Measurements from ENCODE around the gene KDM6B.
A peak's percentile ranks its signal among the peaks of the same experiment; 100 is the strongest.

Gene KDM6B

DNA sequence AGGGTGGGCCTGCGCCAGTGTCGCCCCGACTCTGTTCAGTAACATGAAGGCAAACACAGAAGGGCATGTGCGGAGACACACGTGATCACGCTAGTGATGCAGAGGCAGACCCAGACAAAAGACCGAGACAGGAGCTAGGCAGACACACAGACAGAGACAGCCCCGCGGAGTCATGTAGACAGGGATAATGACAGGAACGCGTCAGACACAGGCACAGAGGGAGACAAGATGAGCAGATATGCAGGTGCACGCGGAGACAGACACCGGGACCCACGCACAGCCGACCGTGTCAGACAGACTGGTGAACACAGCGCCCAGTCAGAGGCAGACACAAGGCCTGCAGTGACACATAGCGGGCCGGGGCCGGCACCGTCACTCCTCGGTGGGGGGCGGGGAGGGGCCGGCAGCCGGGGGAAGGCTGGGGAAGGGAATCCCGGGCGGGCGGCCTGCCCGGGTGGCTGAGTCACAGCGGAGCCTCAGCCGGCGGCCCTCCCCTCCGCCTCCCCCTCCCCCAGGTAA, 7.4 kb downstream of the KDM6B start:
- peak; percentile 65 to 97 (median 86) for DNase-seq

DNA sequence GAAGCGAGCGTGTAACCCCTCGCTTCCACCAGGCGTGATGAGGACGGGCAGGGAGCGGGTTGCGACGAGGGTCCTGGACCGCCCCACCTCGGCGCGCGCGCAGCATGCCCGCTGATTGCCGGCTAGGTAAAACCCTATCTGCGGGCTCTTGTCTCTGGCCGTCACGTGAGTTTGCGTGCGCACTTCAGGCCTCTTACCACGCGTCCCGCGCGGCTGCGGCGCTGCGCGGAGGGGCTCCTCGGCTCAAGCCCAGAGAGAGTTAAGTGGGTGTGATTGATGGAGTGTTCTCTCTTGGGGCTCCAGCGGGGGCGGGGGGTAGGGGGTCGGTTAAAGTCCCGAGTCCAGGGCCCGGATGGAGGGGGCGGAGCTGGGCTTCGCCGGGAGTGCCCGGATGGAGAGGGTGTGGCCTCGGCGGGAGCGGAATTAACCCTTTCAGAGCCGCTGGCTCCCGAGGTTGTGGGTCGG, 7.9 kb downstream of the KDM6B start:
- DNase-seq = peak; percentile 69 to 81 (median 78)

DNA sequence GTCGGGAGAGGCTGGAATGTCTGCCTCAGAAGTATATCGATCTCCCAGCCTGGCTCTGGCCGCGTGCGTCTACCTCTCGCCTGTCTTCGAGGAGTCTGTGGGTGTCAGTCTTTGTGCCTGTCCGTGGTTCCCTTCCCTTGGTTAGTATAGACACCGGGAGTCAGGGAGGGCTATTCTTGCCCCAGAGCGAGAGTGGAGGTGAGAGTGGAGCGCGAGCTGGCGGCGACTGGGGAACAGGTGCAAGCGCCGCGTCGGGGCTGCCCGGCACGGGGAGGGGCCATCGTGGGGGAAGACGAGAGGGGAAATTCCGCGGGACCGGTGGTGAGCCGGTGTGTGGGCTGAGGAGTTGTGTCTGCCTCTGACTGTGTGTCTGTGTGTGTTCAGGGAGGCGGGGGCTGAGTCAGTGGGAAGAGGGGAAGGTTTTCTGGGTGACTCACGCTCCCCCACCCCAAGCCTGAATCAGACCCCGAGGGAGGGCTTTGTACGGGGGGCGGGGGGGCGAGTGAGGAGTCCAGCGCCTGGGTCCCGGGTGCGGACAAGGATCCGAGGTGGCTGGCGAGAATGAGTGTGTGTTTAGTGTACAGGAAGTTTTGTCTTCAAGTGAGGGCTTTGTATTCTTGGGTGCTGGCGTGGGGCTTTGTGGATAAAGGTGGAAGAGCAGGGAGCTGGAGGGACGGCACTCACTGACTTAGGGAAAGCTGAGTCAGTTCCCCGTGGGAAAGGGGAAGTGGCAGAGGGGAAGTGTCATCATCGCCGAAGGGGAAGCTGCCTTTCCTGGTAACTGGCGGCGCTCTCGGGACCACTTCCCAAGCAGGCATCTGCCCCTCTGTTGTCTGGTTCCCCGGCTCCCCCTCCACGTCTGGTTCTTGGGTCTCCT, 8.6 kb downstream of the KDM6B start:
- peak; percentile 84 to 99 (median 96) for DNase-seq

DNA sequence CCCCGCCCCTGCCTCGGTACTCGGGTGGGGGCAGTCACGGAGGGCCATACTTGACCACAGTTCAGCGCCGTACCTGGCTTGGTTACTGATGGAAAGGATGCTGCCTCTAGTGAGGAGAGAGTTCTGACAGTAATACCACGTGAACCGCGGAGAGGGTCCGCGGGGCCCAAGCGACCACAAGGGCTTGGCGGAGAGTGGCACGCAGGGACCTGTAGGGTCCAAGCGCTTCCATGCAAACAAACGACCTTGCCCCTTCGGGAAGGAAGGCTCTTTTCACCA, 9.2 kb downstream of the KDM6B start:
- no peak for DNase-seq

DNA sequence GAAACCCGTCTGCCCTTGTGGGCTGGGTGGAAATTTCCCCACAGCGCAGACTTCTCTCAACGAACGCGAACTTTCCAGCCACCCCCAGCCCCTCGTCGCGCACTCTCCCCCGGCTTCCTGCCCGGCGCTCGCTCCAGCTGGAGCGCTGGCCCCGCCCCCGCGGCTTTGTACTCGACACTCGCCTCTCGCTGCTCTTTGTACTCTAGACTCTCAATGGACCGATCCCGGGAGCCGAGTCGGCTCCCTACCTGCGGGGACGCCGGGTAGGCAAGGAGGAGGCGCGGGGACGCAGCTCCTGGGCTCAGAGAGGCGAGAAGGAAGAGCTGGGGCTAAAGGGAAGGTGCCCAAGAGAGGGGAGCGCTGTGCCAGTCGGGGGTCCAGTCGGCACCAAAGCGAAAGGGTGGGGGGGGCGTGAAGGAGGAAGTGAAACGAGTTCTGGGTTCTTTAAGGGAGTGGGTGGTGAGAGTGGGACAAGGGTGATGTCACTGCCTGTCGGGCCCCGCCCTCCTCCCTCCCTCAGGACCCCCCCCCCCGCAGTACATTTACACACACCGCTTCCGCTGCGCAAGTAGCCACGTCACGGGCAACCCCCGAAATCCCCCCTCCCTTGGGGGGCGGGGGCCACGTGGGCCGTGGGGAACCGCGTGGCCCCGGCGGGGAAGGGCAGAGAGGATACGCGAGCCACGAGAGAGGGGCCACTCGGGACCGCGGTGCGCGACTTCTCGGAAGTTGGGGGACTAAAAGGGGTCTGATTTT, 9.7 kb downstream of the KDM6B start:
- peak; percentile 83 to 94 (median 91) for DNase-seq

DNA sequence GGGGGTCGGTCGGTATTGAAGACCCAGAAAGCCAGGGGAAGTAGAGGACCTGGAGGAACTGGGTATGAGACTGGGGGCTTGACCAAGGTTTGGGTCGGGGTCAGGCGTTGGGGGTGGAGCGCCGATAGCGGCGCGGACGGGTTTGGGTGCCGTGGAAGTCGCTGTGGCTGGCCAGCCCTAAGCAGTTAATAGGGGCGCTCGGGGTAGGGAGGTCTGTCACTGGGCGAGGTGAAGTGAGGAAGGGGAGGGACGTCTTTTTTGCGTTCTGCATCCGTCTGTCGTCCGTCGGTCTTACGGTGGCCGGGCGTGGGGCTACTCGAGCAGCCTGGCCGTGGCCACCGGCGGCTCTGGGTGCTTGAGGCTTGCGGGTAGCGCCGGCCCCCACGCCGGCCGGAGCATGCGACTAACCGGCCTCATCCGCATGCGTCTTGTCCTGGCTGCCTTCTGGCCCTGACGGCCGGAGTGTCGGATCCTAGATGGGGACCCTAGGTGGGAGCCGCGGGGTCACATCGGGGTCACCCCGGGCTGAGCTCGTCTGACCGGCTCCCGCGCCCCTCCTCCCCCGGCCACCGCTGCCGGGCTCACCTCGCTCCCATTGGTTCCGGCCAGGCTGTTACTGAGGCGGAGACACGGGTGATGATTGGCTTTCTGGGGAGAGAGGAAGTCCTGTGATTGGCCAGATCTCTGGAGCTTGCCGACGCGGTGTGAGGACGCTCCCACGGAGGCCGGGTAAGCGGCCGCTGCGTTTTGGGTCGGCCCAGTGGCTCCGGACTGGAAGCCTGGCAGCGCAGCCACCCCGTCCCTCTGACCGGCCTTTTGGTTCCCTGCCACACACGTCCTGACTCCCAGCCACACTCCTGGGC, 10.5 kb downstream of the KDM6B start:
- DNase-seq = peak; percentile 50 to 92 (median 78)

DNA sequence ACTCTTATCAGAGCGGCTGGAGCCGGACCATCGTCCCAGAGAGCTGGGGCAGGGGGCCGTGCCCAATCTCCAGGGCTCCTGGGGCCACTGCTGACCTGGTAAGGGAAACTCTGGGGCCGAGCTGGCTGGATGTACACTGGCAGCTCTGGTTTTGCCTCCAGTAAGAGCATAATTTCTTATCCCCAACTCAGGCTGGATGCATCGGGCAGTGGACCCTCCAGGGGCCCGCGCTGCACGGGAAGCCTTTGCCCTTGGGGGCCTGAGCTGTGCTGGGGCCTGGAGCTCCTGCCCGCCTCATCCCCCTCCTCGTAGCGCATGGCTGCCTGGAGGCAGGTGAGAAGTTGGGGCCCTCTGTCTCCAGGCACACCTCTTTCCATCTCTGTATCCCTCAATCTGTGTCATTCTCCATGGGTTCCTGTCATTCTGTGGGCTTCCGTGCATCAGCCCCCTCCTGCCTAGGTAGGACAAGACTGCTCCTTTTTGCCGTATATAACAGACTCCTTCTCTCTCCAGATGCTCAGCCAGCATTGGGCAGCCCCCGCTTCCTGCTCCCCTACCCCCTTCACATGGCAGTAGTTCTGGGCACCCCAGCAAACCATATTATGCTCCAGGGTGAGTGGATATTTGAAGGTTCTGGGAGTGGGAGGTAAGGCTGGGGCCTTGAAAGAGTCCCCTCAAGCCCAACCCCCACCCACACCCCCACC, 11.5 kb downstream of the KDM6B start:
- no peak for DNase-seq

DNA sequence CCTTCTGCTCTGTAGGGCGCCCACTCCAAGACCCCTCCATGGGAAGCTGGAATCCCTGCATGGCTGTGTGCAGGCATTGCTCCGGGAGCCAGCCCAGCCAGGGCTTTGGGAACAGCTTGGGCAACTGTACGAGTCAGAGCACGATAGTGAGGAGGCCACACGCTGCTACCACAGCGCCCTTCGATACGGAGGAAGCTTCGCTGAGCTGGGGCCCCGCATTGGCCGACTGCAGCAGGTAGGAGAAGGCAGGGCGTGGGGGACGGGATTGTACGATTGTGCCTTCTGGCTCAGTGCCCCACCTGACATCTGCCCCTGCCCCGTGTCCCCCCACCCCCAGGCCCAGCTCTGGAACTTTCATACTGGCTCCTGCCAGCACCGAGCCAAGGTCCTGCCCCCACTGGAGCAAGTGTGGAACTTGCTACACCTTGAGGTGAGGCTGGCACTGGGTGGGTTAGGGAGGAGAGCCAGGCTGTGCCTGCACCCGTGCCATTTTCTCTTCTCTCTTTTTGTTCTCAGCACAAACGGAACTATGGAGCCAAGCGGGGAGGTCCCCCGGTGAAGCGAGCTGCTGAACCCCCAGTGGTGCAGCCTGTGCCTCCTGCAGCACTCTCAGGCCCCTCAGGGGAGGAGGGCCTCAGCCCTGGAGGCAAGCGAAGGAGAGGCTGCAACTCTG, 12.2 kb downstream of the KDM6B start:
- DNase-seq = peak in 1 of 5 experiments; percentile 7

DNA sequence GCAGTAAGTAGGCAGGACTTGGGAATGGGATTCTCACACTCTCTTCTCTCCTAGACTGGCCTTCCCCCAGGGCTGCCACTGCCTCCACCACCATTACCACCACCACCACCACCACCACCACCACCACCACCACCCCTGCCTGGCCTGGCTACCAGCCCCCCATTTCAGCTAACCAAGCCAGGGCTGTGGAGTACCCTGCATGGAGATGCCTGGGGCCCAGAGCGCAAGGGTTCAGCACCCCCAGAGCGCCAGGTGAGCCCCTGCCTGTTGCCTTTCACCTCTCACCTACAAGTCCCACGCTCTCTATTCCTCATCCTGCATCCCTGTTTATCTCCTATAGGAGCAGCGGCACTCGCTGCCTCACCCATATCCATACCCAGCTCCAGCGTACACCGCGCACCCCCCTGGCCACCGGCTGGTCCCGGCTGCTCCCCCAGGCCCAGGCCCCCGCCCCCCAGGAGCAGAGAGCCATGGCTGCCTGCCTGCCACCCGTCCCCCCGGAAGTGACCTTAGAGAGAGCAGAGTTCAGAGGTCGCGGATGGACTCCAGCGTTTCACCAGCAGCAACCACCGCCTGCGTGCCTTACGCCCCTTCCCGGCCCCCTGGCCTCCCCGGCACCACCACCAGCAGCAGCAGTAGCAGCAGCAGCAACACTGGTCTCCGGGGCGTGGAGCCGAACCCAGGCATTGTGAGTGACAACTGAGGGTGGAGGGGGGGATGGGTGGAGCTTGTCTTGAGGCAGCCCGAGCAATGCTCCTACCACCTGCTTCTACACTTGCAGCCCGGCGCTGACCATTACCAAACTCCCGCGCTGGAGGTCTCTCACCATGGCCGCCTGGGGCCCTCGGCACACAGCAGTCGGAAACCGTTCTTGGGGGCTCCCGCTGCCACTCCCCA, 13.0 kb downstream of the KDM6B start:
- peak in 1 of 5 experiments; percentile 4 for DNase-seq

DNA sequence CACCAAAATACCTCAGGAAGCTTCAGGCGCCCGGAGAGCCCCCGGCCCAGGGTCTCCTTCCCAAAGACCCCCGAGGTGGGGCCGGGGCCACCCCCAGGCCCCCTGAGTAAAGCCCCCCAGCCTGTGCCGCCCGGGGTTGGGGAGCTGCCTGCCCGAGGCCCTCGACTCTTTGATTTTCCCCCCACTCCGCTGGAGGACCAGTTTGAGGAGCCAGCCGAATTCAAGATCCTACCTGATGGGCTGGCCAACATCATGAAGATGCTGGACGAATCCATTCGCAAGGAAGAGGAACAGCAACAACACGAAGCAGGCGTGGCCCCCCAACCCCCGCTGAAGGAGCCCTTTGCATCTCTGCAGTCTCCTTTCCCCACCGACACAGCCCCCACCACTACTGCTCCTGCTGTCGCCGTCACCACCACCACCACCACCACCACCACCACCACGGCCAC, 14.1 kb downstream of the KDM6B start:
- DNase-seq = peak in 1 of 5 experiments; percentile 4

DNA sequence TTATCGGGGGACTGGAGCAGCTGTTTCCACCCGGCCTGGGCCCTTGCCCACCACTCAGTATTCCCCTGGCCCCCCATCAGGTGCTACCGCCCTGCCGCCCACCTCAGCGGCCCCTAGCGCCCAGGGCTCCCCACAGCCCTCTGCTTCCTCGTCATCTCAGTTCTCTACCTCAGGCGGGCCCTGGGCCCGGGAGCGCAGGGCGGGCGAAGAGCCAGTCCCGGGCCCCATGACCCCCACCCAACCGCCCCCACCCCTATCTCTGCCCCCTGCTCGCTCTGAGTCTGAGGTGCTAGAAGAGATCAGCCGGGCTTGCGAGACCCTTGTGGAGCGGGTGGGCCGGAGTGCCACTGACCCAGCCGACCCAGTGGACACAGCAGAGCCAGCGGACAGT, 14.7 kb downstream of the KDM6B start:
- DNase-seq = no peak

DNA sequence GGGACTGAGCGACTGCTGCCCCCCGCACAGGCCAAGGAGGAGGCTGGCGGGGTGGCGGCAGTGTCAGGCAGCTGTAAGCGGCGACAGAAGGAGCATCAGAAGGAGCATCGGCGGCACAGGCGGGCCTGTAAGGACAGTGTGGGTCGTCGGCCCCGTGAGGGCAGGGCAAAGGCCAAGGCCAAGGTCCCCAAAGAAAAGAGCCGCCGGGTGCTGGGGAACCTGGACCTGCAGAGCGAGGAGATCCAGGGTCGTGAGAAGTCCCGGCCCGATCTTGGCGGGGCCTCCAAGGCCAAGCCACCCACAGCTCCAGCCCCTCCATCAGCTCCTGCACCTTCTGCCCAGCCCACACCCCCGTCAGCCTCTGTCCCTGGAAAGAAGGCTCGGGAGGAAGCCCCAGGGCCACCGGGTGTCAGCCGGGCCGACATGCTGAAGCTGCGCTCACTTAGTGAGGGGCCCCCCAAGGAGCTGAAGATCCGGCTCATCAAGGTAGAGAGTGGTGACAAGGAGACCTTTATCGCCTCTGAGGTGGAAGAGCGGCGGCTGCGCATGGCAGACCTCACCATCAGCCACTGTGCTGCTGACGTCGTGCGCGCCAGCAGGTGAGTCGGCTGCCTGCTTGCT, 15.2 kb downstream of the KDM6B start:
- DNase-seq = peak in 1 of 5 experiments; percentile 7

DNA sequence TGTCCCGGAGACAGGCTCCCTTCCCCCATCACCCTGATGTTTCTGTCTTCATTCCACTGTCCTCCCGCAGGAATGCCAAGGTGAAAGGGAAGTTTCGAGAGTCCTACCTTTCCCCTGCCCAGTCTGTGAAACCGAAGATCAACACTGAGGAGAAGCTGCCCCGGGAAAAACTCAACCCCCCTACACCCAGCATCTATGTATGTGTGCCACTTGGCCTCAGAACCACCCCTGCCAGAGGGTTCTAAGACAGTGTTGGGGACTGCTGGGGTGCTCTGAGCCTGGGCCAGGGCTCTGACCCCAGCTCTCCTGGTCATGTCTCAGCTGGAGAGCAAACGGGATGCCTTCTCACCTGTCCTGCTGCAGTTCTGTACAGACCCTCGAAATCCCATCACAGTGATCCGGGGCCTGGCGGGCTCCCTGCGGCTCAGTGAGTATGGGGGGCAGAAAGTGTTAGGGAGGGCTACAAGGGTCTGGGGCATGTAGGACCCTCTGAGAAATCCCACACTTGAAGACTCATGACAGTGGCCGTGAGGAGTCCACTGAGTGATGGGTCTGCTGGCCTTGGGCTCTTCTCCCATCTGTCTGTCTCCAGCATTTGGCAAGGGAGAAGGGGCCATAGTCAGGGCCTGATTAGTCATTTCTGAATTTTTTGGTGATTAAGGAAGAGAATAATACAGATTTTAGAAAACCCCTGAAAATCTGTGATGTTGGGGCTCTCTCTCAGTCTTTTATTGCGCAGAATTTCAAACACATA, 15.9 kb downstream of the KDM6B start:
- DNase-seq = no peak

DNA sequence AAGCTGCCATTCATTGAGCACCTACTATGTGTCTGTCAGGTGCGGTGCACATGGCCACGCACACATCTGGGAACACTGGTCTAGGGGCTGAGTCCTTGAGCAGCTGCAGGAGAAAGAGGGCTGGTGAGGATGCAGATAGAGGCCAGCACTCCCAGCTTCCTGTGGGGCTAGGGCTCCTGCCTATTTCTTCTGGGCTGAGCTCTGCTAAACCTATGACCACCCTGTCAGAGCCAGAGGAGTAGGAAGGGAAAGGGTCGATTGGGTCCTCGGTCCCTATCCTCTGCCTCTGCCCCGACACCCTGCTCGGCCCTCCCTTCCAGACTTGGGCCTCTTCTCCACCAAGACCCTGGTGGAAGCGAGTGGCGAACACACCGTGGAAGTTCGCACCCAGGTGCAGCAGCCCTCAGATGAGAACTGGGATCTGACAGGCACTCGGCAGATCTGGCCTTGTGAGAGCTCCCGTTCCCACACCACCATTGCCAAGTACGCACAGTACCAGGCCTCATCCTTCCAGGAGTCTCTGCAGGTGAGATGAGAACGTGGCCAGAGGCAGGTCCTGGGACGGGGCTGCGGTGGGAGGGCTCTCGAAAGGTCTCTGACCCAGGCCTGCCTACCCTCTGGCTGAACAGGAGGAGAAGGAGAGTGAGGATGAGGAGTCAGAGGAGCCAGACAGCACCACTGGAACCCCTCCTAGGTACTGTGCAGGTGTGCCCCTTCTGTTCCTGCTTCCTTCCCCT, 16.9 kb downstream of the KDM6B start:
- peak in 1 of 5 experiments; percentile 1 for DNase-seq

DNA sequence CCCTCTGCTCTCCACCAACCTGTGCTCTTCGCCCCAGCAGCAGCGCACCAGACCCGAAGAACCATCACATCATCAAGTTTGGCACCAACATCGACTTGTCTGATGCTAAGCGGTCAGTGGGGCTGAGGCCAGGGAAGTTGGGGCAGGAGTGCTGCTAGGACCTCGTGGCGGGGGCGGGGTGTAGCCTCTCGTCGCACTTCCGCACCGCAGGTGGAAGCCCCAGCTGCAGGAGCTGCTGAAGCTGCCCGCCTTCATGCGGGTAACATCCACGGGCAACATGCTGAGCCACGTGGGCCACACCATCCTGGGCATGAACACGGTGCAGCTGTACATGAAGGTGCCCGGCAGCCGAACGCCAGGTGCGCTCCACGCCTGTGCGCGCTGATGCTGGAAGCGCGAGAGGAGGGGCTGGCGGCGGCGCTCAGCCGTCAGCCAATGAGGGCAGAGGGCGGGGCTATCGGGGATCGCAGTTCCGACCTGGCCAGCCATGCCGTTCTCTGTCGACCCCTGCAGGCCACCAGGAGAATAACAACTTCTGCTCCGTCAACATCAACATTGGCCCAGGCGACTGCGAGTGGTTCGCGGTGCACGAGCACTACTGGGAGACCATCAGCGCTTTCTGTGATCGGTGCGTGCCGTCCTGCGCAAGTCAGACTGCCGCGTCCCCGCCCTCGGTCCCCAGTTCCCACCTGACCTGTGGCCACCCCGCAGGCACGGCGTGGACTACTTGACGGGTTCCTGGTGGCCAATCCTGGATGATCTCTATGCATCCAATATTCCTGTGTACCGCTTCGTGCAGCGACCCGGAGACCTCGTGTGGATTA, 17.6 kb downstream of the KDM6B start:
- peak; percentile 86 to 95 (median 91) for DNase-seq

DNA sequence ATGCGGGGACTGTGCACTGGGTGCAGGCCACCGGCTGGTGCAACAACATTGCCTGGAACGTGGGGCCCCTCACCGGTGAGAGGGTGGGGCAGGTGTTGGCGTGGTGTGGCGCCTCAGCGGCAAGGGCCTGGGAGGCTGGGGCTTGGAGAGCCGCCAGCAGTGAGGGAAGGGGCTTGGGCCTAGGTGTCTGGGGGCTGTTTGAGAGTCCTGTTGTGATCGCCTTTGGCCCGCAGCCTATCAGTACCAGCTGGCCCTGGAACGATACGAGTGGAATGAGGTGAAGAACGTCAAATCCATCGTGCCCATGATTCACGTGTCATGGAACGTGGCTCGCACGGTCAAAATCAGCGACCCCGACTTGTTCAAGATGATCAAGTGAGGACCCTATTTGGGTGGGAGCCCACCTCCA, 18.2 kb downstream of the KDM6B start:
- DNase-seq = no peak

All from T-helper 2 cell (primary cell).